ENCODE data around the gene GPR87.

The GPR87 gene

DNA sequence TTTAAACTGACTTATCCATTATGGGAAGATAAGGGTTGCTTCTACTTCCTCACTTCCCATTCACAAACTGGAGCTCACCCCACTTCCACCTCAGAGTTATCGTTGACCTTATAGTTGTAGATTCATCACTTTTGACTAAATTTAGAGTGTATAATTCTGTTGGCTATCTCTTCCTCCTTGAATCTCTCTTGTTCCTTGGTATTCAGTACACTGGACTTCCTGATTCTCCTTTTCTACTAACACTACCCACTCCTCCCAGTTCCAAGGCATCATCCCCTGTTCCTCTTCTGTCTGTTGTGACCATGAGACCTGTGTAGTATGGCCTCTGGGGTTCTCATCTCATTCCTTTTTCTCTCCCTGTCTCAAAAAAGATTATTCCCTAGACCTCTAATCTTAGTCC, 5.9 kb upstream of the GPR87 start:
- H3K4me3 ChIP-seq (ENCODE audit: low read depth in 1 of 2, low read length in 2 of 2), result no peak overlapping the region
- no peak overlapping the region for H3K9ac ChIP-seq (ENCODE audit: low read depth, low read length)
- no peaks in the 10 kb centered on the region for H3K36me3 ChIP-seq (ENCODE audit: insufficient read depth, low read length)
- ATAC-seq (ENCODE audit: insufficient read depth, low read depth) (no peak), DNase-seq (no peak)
- H2AFZ ChIP-seq (ENCODE audit: low read depth, low read length), result no peak overlapping the region
- H3K27ac ChIP-seq (ENCODE audit: low read length), result no peak overlapping the region
- H3K27me3 ChIP-seq (ENCODE audit: insufficient read depth, low read length, poor library complexity), result no peaks in the 10 kb centered on the region
- H3K4me1 ChIP-seq (ENCODE audit: insufficient read depth, low read length), result no peaks in the 10 kb centered on the region
- no peak overlapping the region for H3K4me2 ChIP-seq (ENCODE audit: insufficient read depth, low read length)
- no peaks in the 10 kb centered on the region for H3K79me2 ChIP-seq (ENCODE audit: insufficient read depth, low read length)
- no peaks in the 10 kb centered on the region for H4K20me1 ChIP-seq (ENCODE audit: insufficient read depth, low read length)
- H3K9me3 ChIP-seq (ENCODE audit: insufficient read depth, low read length, severe bottlenecking), result no peaks in the 10 kb centered on the region
- no peak for TF ChIP-seq EZH2 (IDR thresholded peaks at IDR 0.05; ENCODE audit: borderline replicate concordance, low read depth, low read length, severe bottlenecking)
- TF ChIP-seq CTCF (IDR thresholded peaks at IDR 0.05; ENCODE audit: borderline replicate concordance, extremely low read depth, low read length, poor library complexity, severe bottlenecking), result no peak

- no peak for ATAC-seq (ENCODE audit: insufficient read depth, low read depth)
- H3K36me3 ChIP-seq (ENCODE audit: insufficient read depth, low read length), result no peaks in the 10 kb centered on the region
- H3K4me2 ChIP-seq (ENCODE audit: insufficient read depth, low read length), result no peak overlapping the region
- no peak overlapping the region for H3K27ac ChIP-seq (ENCODE audit: low read length)
- no peak overlapping the region for H3K4me3 ChIP-seq (ENCODE audit: low read depth in 1 of 2, low read length in 2 of 2)
- TF ChIP-seq CTCF (IDR thresholded peaks at IDR 0.05; ENCODE audit: borderline replicate concordance, extremely low read depth, low read length, poor library complexity, severe bottlenecking), result no peak
- DNase-seq, result no peak
- H3K79me2 ChIP-seq (ENCODE audit: insufficient read depth, low read length), result no peaks in the 10 kb centered on the region
- H3K4me1 ChIP-seq (ENCODE audit: insufficient read depth, low read length), result no peaks in the 10 kb centered on the region
- no peaks in the 10 kb centered on the region for H3K27me3 ChIP-seq (ENCODE audit: insufficient read depth, low read length, poor library complexity)
- H3K9me3 ChIP-seq (ENCODE audit: insufficient read depth, low read length, severe bottlenecking), result no peaks in the 10 kb centered on the region
- H2AFZ ChIP-seq (ENCODE audit: low read depth, low read length), result no peak overlapping the region
- no peaks in the 10 kb centered on the region for H4K20me1 ChIP-seq (ENCODE audit: insufficient read depth, low read length)
- H3K9ac ChIP-seq (ENCODE audit: low read depth, low read length), result no peak overlapping the region
These were observed 4.9 kb upstream of the GPR87 start for GRCh38 chr3:151321526-151321925.

- no peak for ATAC-seq (ENCODE audit: insufficient read depth, low read depth)
- Histone ChIP-seq H3K4me2 (ENCODE audit: insufficient read depth, low read length) (no peak overlapping the region), H3K36me3 (ENCODE audit: insufficient read depth, low read length) (no peaks in the 10 kb centered on the region), H4K20me1 (ENCODE audit: insufficient read depth, low read length) (no peaks in the 10 kb centered on the region), H3K27me3 (ENCODE audit: insufficient read depth, low read length, poor library complexity) (no peaks in the 10 kb centered on the region), H3K4me3 (ENCODE audit: low read depth in 1 of 2, low read length in 2 of 2) (no peak overlapping the region), H3K4me1 (ENCODE audit: insufficient read depth, low read length) (no peaks in the 10 kb centered on the region), H2AFZ (ENCODE audit: low read depth, low read length) (no peak overlapping the region), H3K9me3 (ENCODE audit: insufficient read depth, low read length, severe bottlenecking) (no peaks in the 10 kb centered on the region), H3K9ac (ENCODE audit: low read depth, low read length) (no peak overlapping the region), H3K27ac (ENCODE audit: low read length) (no peak overlapping the region), H3K79me2 (ENCODE audit: insufficient read depth, low read length) (no peaks in the 10 kb centered on the region)
- DNase-seq, result no peak
- no peak for TF ChIP-seq EZH2 (IDR thresholded peaks at IDR 0.05; ENCODE audit: borderline replicate concordance, low read depth, low read length, severe bottlenecking)
- TF ChIP-seq CTCF (IDR thresholded peaks at IDR 0.05; ENCODE audit: borderline replicate concordance, extremely low read depth, low read length, poor library complexity, severe bottlenecking), result no peak
These were observed 3.5 kb upstream of the GPR87 start for GRCh38 chr3:151320131-151320530.

GRCh38 chr3:151319628-151320027, 3.0 kb upstream of the GPR87 start:
- DNase-seq, result no peak
- Histone ChIP-seq H3K9me3 (ENCODE audit: insufficient read depth, low read length, severe bottlenecking) (no peaks in the 10 kb centered on the region), H3K79me2 (ENCODE audit: insufficient read depth, low read length) (no peaks in the 10 kb centered on the region), H2AFZ (ENCODE audit: low read depth, low read length) (no peak overlapping the region), H3K36me3 (ENCODE audit: insufficient read depth, low read length) (no peaks in the 10 kb centered on the region), H3K27ac (ENCODE audit: low read length) (no peak overlapping the region), H3K4me3 (ENCODE audit: low read depth in 1 of 2, low read length in 2 of 2) (no peak overlapping the region), H3K4me1 (ENCODE audit: insufficient read depth, low read length) (no peaks in the 10 kb centered on the region), H3K9ac (ENCODE audit: low read depth, low read length) (no peak overlapping the region), H4K20me1 (ENCODE audit: insufficient read depth, low read length) (no peaks in the 10 kb centered on the region), H3K27me3 (ENCODE audit: insufficient read depth, low read length, poor library complexity) (no peaks in the 10 kb centered on the region), H3K4me2 (ENCODE audit: insufficient read depth, low read length) (no peak overlapping the region)
- ATAC-seq (ENCODE audit: insufficient read depth, low read depth), result no peak
- no peak for TF ChIP-seq CTCF (IDR thresholded peaks at IDR 0.05; ENCODE audit: borderline replicate concordance, extremely low read depth, low read length, poor library complexity, severe bottlenecking)
- TF ChIP-seq EZH2 (IDR thresholded peaks at IDR 0.05; ENCODE audit: borderline replicate concordance, low read depth, low read length, severe bottlenecking), result no peak
